DOHH2 (cell line): Measurements from ENCODE around the gene FAM240B.

ENCODE experiments used
- H3F3A ChIP-seq: fragments of 200-600 bp; sonication (generic), shearing (Covaris generic); 2 replicates; pipeline ENCODE4 v1.6.0; 2016; ENCODE audit warnings: antibody characterized with exemption, mild to moderate bottlenecking; ENCODE audit not compliant: control insufficient read depth, insufficient read depth
- H3K27ac ChIP-seq: fragments of 200-600 bp; sonication (generic); 2 replicates; pipeline ENCODE4 v1.5.1; 2014; ENCODE audit warnings: low read depth, mild to moderate bottlenecking, low read length, moderate library complexity
- H3K27me3 ChIP-seq: fragments of 200-600 bp; sonication (generic); 2 replicates; pipeline ENCODE4 v1.6.1; 2014; ENCODE audit warnings: mild to moderate bottlenecking, low read length, mixed read lengths; ENCODE audit not compliant: control insufficient read depth
- H3K36me3 ChIP-seq: fragments of 200-600 bp; sonication (generic); 2 replicates; pipeline ENCODE4 v1.6.1; 2014; ENCODE audit warnings: mild to moderate bottlenecking, low read length, moderate library complexity, mixed read lengths; ENCODE audit not compliant: control insufficient read depth
- H3K4me1 ChIP-seq: fragments of 200-600 bp; sonication (generic); 2 replicates; pipeline ENCODE4 v1.6.1; 2014; ENCODE audit warnings: mild to moderate bottlenecking, low read length, mixed read lengths; ENCODE audit not compliant: control insufficient read depth
- H3K4me2 ChIP-seq: fragments of 200-600 bp; sonication (generic); 2 replicates; pipeline ENCODE4 v1.6.0; 2014; ENCODE audit warnings: mild to moderate bottlenecking, low read length, moderate library complexity
- H3K4me3 ChIP-seq: fragments of 200-600 bp; sonication (generic); 2 replicates; pipeline ENCODE4 v1.5.1; 2014; ENCODE audit warnings: mild to moderate bottlenecking, low read length, mixed read lengths
- H3K79me2 ChIP-seq: fragments of 200-600 bp; sonication (generic); 2 replicates; pipeline ENCODE4 v1.6.1; 2014; ENCODE audit warnings: mild to moderate bottlenecking, low read length, mixed read lengths; ENCODE audit not compliant: control insufficient read depth
- H3K9me2 ChIP-seq: fragments of 200-600 bp; sonication (generic); replicated peaks from 2 replicates; pipeline ENCODE4 v1.6.1; 2014; ENCODE audit warnings: mild to moderate bottlenecking, low read length, mixed read lengths; ENCODE audit not compliant: control insufficient read depth
- H3K9me3 ChIP-seq: fragments of 200-600 bp; sonication (generic); 2 replicates; pipeline ENCODE4 v1.6.1; 2014; ENCODE audit warnings: antibody characterized with exemption, low read length, mixed read lengths; ENCODE audit not compliant: control insufficient read depth, insufficient read depth
- H4K20me1 ChIP-seq: fragments of 200-600 bp; sonication (generic); 2 replicates; pipeline ENCODE4 v1.6.0; 2014; ENCODE audit warnings: low read depth, mild to moderate bottlenecking, antibody characterized with exemption, low read length, moderate library complexity; ENCODE audit not compliant: control insufficient read depth, insufficient read depth
- EZH2phosphoT487 ChIP-seq: fragments of 200-600 bp; sonication (generic); IDR thresholded peaks from 2 replicates; pipeline ENCODE4 v1.6.1; 2017; ENCODE audit warnings: borderline replicate concordance, mild to moderate bottlenecking, antibody characterized with exemption, low read length, moderate library complexity, mixed read lengths
- TF ChIP-seq, protein P1 (sequence below): fragments of 200-600 bp; sonication (generic); IDR thresholded peaks from one replicate; pipeline ENCODE4 v1.5.1; 2014; ENCODE audit warnings: antibody characterized with exemption, mild to moderate bottlenecking, low read depth, low read length; ENCODE audit not compliant: poor library complexity, severe bottlenecking

The FAM240B gene

DNA sequence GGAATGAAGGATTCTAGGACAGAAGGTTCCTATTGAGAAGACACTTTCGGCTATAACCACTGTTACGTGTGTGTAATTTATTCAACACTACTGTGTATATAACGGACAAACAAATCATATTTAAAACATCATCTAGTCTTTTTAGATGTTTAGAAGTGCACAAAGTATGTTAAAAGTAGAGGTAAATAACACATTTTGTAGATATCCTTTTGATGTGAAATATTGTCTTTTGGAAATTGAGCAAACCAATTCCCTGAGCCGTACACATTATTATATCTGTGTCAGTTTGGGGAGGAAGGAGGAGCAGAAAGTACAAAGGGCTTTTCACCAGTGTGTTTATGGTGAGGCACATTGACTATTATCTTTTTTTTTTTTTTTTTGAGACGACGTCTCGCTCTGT is 60.4 kb downstream of the FAM240B start:
- Histone ChIP-seq H3K79me2 (no peaks in the 10 kb centered on the region), H3K27me3 (no peaks in the 10 kb centered on the region), H3K36me3 (no peaks in the 10 kb centered on the region)

DNA sequence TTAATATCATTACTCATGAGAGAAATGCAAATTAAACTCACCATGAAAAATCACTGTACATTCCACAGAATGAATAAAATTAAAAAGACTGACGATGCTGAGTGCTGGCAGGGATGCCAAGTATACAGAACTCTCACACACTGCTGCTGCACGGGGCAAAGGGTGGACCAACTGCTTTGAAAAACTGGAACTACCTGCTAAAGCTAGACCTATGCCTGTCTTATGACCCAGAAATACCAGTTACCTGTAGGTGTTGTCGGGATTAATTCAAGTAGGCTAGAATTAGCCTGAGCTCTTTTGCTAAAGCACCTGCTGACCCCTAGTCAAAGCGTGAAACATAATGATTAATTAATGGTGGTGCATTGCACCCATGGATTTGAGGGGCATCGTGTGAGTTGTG is 63.0 kb downstream of the FAM240B start:
- TF ChIP-seq, protein P1, sequence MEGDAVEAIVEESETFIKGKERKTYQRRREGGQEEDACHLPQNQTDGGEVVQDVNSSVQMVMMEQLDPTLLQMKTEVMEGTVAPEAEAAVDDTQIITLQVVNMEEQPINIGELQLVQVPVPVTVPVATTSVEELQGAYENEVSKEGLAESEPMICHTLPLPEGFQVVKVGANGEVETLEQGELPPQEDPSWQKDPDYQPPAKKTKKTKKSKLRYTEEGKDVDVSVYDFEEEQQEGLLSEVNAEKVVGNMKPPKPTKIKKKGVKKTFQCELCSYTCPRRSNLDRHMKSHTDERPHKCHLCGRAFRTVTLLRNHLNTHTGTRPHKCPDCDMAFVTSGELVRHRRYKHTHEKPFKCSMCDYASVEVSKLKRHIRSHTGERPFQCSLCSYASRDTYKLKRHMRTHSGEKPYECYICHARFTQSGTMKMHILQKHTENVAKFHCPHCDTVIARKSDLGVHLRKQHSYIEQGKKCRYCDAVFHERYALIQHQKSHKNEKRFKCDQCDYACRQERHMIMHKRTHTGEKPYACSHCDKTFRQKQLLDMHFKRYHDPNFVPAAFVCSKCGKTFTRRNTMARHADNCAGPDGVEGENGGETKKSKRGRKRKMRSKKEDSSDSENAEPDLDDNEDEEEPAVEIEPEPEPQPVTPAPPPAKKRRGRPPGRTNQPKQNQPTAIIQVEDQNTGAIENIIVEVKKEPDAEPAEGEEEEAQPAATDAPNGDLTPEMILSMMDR, result no peak
- no peak for TF ChIP-seq EZH2phosphoT487
- no peaks in the 10 kb centered on the region for H3K27me3 ChIP-seq
- no peak overlapping the region for H3K4me2 ChIP-seq
- no peak overlapping the region for H3K27ac ChIP-seq
- H3K9me2 ChIP-seq, result no peaks in the 10 kb centered on the region
- H3K4me1 ChIP-seq, result no peaks in the 10 kb centered on the region
- H3K36me3 ChIP-seq, result no peaks in the 10 kb centered on the region
- H3K4me3 ChIP-seq, result no peak overlapping the region
- no peaks in the 10 kb centered on the region for H3F3A ChIP-seq
- H3K79me2 ChIP-seq, result no peaks in the 10 kb centered on the region
- no peaks in the 10 kb centered on the region for H4K20me1 ChIP-seq
- no peaks in the 10 kb centered on the region for H3K9me3 ChIP-seq

More for the DNA sequence above, 60.4 kb downstream of the FAM240B start:
- no peak overlapping the region for H3K27ac ChIP-seq
- no peak for TF ChIP-seq EZH2phosphoT487
- TF ChIP-seq, protein P1, result no peak
- H3K4me1 ChIP-seq, result no peaks in the 10 kb centered on the region
- H3F3A ChIP-seq, result no peaks in the 10 kb centered on the region
- H3K9me3 ChIP-seq, result no peaks in the 10 kb centered on the region
- no peak overlapping the region for H3K4me2 ChIP-seq
- H3K4me3 ChIP-seq, result no peak overlapping the region
- no peaks in the 10 kb centered on the region for H4K20me1 ChIP-seq
- no peaks in the 10 kb centered on the region for H3K9me2 ChIP-seq

- Histone ChIP-seq H3F3A (no peaks in the 10 kb centered on the region), H3K27me3 (no peaks in the 10 kb centered on the region), H3K9me3 (no peaks in the 10 kb centered on the region), H3K4me3 (no peak overlapping the region), H4K20me1 (no peaks in the 10 kb centered on the region), H3K27ac (no peak overlapping the region), H3K4me2 (no peak overlapping the region), H3K9me2 (no peaks in the 10 kb centered on the region), H3K4me1 (no peaks in the 10 kb centered on the region), H3K36me3 (no peaks in the 10 kb centered on the region), H3K79me2 (no peaks in the 10 kb centered on the region)
- no peak for TF ChIP-seq EZH2phosphoT487
- TF ChIP-seq, protein P1, result no peak
Measured at GRCh38 chr9:38652486-38652885, 67.4 kb downstream of the FAM240B start.

DNA sequence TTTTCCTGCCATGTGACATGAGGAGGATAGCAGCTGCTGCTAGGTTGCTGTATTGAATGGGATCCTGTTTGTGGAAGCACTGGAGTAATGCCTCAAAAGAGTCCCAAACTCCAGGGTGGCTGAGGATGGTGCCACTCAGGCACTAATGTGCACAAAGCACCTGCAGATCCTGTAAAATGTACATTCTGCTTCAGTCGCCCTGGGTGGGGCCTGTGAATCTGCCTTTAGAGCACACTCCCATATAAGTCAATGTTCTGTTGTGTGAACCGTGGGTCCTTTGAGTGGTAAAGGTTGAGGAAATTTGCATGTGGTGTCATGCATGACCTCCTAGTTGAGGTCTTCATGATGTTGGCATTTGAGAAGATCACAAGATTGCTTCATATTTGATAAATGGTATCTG is 67.9 kb downstream of the FAM240B start:
- TF ChIP-seq, protein P1, result no peak
- TF ChIP-seq EZH2phosphoT487, result no peak
- no peak overlapping the region for H3K4me2 ChIP-seq
- H3F3A ChIP-seq, result no peaks in the 10 kb centered on the region
- no peak overlapping the region for H3K4me3 ChIP-seq
- H3K4me1 ChIP-seq, result no peaks in the 10 kb centered on the region
- no peak overlapping the region for H3K27ac ChIP-seq
- H3K9me3 ChIP-seq, result no peaks in the 10 kb centered on the region
- H3K79me2 ChIP-seq, result no peaks in the 10 kb centered on the region
- no peaks in the 10 kb centered on the region for H4K20me1 ChIP-seq
- H3K27me3 ChIP-seq, result no peaks in the 10 kb centered on the region
- no peaks in the 10 kb centered on the region for H3K9me2 ChIP-seq
- H3K36me3 ChIP-seq, result no peaks in the 10 kb centered on the region
